GM12892 (cell line): ENCODE measurements around the gene PAM16.
A peak's percentile ranks its signal among the peaks of the same experiment; 100 is the strongest.
"Not testable (repeated sequence)": the region's sequence is repeated elsewhere in the genome, so short reads cannot be mapped to it uniquely, and the experiment has no call there.

Experiments
- DNase-seq: peaks from one replicate; pipeline ENCODE4 v3.0.0; 2011; ENCODE audit not compliant: insufficient read length
- FAIRE-seq: peaks from 2 replicates; lab custom pipeline; 2011; peaks lifted over from hg19 to GRCh38; lab: Jason Lieb, UNC
- POLR2A ChIP-seq: IDR thresholded peaks from 2 replicates; pipeline ENCODE4 v1.6.1; 2011; ENCODE audit warnings: low read depth, low read length, control low read depth
- POLR2AphosphoS5 ChIP-seq: IDR thresholded peaks from 2 replicates; pipeline ENCODE4 v1.6.1; 2011; ENCODE audit warnings: low read depth, low read length, control low read depth
- TAF1 ChIP-seq: IDR thresholded peaks from 2 replicates; pipeline ENCODE4 v1.6.1; 2011; ENCODE audit warnings: low read depth, mild to moderate bottlenecking, control low read depth, low read length, borderline replicate concordance

The PAM16 gene

DNA sequence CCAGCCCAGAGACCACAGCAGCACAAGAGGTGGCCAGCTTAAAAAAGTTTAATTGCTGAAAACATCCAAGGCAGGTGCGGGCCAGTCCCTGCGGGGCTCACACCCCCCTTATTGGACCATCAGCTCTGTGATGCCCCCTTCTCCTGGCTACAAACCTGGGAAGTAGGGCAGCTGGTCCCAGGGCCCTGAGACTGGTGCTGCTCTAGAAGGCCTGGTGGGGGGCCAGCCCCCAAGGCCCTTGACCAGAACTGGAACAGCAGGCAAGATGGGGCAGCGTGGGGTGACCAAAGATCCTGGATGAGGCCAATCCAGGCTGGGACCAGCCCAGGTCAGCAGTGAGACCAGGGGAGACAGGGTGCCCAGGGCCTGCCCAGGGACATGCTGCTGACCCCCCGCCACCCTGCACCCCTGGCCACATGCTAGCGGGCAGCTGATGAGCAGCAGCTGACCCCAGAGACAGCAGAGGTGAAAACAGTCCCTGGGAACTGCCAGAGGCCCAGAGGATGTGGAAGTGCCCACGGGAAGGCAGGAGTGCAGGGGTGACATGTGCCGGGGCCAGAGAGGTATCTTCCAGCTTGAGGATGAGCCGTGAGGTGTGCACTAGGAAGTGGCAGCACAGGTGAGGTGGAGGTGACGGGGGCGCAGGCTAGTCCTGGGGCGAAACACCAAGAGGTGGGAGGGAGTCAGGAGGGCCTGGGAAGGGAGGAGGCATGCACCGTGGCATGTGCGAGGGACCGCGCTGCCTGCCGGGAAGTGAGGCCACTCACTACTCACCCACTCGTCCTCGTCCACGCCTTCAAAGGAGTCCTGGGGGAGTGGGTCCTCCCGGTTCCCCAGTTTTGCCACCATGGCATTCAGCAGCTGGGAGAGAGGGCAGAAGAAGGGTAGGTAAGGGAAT lies 3.6 kb upstream of the PAM16 start:
- TF ChIP-seq POLR2A (no peak), TAF1 (no peak), POLR2AphosphoS5 (no peak)
- no peak for DNase-seq
- no peak for FAIRE-seq

DNA sequence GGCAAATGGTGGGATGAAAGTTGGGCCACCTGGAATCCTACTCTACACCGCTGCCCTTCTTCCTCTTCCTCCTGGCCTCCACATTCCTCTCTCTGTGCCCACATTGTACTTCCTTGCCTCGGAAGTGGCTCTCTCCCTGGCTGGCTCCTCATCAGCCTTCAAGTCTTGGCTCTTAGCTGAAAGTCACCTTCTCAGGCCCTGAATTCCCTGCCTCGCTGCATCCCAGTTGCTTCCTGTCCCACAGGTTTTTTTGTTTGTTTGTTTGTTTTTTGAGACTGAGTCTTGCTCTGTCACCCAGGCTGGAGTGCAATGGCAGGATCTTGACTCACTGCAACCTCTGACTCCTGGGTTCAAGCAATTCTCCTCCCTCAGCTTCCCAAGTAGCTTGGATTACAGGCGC lies 2.6 kb upstream of the PAM16 start:
- DNase-seq (no peak), FAIRE-seq (no peak)
- TF ChIP-seq POLR2AphosphoS5 (no peak), POLR2A (no peak), TAF1 (no peak)

GRCh38 chr16:4352843-4353242 lies 1.7 kb upstream of the PAM16 start:
- DNase-seq (no peak), FAIRE-seq (no peak)
- TF ChIP-seq POLR2AphosphoS5 (no peak), TAF1 (no peak), POLR2A (no peak)

GRCh38 chr16:4351880-4352279 lies 759 bp upstream of the PAM16 start:
- TF ChIP-seq POLR2AphosphoS5: no peak
- TF ChIP-seq POLR2A: no peak
- TF ChIP-seq TAF1: no peak
- no peak for FAIRE-seq
- DNase-seq: no peak

- no peak for FAIRE-seq
- no peak for DNase-seq
- TF ChIP-seq TAF1 (no peak), POLR2AphosphoS5 (no peak), POLR2A (no peak)
Observed at GRCh38 chr16:4350365-4350786, 745 bp downstream of the PAM16 start.

GRCh38 chr16:4349332-4349731 lies 1.8 kb downstream of the PAM16 start:
- TF ChIP-seq POLR2A: no peak
- TF ChIP-seq TAF1: no peak
- no peak for TF ChIP-seq POLR2AphosphoS5
- DNase-seq (no peak), FAIRE-seq (no peak)

DNA sequence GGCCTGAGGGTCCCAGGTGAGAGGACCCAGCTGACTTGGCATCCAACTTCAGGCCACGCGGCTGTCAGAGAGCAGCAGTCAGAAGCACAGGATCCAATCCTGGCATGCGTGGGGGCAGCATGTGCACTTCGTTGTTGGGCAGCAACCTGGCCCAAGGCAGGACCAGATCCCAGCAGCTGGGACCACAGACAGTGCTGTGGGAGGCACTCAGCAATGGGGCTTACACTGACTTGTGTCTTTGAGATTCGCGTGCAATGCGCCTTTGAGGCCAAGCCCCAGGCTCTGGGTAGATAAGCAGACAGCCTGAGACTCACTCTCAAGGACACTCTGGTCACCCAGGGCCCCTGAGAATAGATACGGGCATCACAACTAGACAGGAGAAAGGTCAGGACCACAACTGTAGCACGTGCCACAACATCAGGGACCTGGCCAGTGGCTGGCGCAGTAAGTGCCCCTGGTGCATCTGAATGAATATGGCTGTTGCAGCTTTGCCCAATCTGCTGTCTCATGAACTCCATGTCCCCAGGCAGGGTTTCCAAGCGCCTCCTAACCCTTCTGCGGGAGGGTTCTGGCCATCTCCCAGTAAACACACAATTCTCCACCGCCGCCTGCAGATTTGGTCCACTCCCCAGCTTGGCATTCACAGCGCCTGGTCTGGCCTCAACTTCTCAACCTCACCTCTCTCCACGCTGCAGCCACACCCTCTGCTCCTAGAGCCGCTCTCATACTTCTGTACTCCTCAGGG lies 3.2 kb downstream of the PAM16 start:
- TF ChIP-seq POLR2AphosphoS5 (no peak), TAF1 (no peak), POLR2A (no peak)
- DNase-seq (no peak), FAIRE-seq (no peak)

DNA sequence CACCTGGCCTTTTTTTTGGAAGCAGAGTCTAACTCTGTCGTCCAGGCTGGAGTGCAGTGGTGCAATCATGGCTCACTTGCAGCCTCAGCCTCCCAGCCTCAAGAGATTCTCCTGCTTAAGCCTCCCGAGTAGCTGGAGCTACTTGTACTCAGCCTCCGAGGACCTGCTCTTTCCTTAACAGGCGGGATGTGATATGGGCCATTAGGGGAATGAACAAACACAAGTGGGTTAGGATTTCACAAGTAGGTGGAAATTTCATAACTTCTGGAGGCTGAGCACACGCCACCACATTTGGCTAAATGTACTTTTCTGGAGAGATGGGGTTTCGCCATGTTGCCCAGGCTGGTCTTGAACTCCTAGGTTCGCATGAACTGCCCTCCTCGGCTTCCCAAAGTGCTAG lies 4.1 kb downstream of the PAM16 start:
- no peak for FAIRE-seq

DNA sequence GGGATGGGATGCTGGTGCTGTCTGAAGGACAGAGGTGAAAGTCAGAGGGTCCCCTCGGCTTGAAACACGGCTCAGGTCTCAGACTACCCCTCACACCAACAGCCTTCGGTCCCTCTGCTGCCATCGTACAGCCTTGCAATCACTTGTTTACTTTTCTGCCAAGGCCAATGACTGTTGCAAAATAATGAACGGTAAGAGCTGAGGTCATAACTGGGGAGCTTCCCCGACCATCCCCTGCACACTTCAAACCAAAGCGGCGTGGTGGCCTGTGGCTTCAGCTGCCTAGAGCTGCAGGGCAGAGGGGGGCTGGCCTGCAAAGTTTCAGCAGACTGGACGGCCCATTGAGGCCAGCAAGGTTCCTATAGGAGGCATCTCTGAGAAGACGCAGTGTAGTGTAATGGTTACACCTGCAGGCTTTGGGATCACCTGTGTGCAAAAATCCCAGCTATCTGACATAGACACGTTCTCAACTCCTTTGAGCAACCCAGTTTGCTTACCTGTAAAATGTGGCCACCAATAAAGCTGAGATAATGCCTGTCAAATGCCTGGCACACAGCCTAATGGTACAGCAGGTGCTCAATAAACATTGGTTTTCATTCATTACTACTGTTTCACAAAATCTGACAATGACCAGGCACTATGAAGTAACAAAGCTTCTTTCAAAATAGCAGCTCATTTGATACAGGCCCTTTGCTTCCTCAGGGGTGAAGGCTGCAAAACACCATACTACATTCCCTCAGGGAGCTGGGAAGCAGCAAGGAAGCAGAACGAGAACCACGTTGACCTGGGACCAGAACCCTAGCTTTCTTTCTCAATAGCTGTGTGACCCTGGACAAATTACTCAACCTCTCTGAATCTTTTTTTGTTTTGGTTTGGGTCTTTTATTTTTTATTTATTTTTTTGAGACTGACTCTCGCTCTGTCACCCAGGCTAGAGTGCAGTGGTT lies 5.0 kb downstream of the PAM16 start:
- no peak for TF ChIP-seq POLR2AphosphoS5
- TF ChIP-seq POLR2A: no peak
- TF ChIP-seq TAF1: no peak
- no peak for DNase-seq
- no peak for FAIRE-seq

More for the DNA sequence above, 4.1 kb downstream of the PAM16 start:
- TF ChIP-seq POLR2AphosphoS5 (no peak), POLR2A (peak; percentile 20; the same call in 1 of the 2 replicates)
- DNase-seq: no peak

GRCh38 chr16:4344983-4345835 lies 5.9 kb downstream of the PAM16 start:
- no peak for TF ChIP-seq TAF1
- TF ChIP-seq POLR2A: no peak
- no peak for TF ChIP-seq POLR2AphosphoS5
- FAIRE-seq (no peak), DNase-seq (no peak)

DNA sequence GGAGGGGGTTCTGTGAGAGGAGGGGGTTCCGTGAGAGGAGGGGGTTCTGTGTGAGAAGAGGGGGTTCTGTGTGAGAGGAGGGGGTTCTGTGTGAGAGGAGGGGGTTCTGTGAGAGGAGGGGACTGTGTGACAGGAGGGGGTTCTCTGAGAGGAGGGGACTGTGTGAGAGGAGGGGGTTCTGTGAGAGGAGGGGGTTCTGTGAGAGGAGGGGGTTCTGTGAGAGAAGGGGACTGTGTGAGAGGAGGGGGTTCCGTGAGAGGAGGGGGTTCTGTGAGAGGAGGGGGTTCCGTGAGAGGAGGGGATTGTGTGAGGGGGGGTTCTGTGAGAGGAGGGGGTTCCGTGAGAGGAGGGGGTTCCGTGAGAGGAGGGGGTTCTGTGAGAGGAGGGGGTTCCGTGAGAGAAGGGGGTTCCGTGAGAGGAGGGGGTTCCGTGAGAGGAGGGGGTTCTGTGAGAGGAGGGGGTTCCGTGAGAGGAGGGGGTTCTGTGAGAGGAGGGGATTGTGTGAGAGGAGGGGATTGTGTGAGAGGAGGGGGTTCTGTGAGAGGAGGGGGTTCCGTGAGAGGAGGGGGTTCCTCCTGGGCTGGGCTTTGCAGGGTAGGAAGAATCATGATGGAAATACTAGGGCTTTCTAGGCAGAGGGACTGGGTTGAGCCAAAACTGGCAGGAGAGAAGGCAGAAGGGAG lies 6.7 kb downstream of the PAM16 start:
- DNase-seq: not testable (repeated sequence)
- peak; percentile 56 for FAIRE-seq
